MM.1S (cell line): ENCODE data around the gene IFI44.
A peak's percentile ranks its signal among the peaks of the same experiment; 100 is the strongest.

ENCODE experiments used
- DNase-seq: peaks from one replicate; pipeline ENCODE4 v3.0.0-alpha.2; 2015
- H2AFZ ChIP-seq: fragments of 300-600 bp; sonication (generic); 2 replicates; pipeline ENCODE4 v1.6.0; 2016; ENCODE audit warnings: antibody characterized with exemption, low read length
- H3F3A ChIP-seq: fragments of 300-600 bp; sonication (generic); 2 replicates; pipeline ENCODE4 v1.6.1; 2016; ENCODE audit warnings: mild to moderate bottlenecking, antibody characterized with exemption, low read length, moderate library complexity, mixed read lengths; ENCODE audit not compliant: insufficient read depth
- H3K27ac ChIP-seq: fragments of 300-600 bp; sonication (generic); 2 replicates; pipeline ENCODE4 v1.5.1; 2016; ENCODE audit warnings: mild to moderate bottlenecking, low read length
- H3K27me3 ChIP-seq: fragments of 300-600 bp; sonication (generic); replicated peaks from 2 replicates; pipeline ENCODE4 v1.6.0; 2016; ENCODE audit warnings: low read length; ENCODE audit not compliant: insufficient read depth
- H3K36me3 ChIP-seq: fragments of 300-600 bp; sonication (generic); replicated peaks from 2 replicates; pipeline ENCODE4 v1.6.1; 2016; ENCODE audit warnings: mild to moderate bottlenecking, low read length, mixed read lengths; ENCODE audit not compliant: insufficient read depth
- H3K4me1 ChIP-seq: fragments of 300-600 bp; sonication (generic); 2 replicates; pipeline ENCODE4 v1.6.1; 2016; ENCODE audit warnings: low read length, mixed read lengths
- H3K4me2 ChIP-seq: fragments of 300-600 bp; sonication (generic); 2 replicates; pipeline ENCODE4 v1.6.0; 2016; ENCODE audit warnings: low read depth, low read length
- H3K4me3 ChIP-seq: fragments of 300-600 bp; sonication (generic); 2 replicates; pipeline ENCODE4 v1.5.1; 2016; ENCODE audit warnings: low read length, mixed read lengths
- H3K79me2 ChIP-seq: fragments of 300-600 bp; sonication (generic); 2 replicates; pipeline ENCODE4 v1.6.1; 2016; ENCODE audit warnings: mixed run types, low read length, mixed read lengths
- H3K9ac ChIP-seq: fragments of 300-600 bp; sonication (generic); 2 replicates; pipeline ENCODE4 v1.6.1; 2016; ENCODE audit warnings: low read length, mixed read lengths
- H3K9me2 ChIP-seq: fragments of 300-600 bp; sonication (generic); replicated peaks from 2 replicates; pipeline ENCODE4 v1.6.1; 2016; ENCODE audit warnings: mild to moderate bottlenecking, low read length, mixed read lengths; ENCODE audit not compliant: insufficient read depth
- H3K9me3 ChIP-seq: fragments of 300-600 bp; sonication (generic); replicated peaks from 2 replicates; pipeline ENCODE4 v1.6.1; 2016; ENCODE audit warnings: mild to moderate bottlenecking, low read length, mixed read lengths; ENCODE audit not compliant: insufficient read depth
- H4K20me1 ChIP-seq: fragments of 300-600 bp; sonication (generic); 2 replicates; pipeline ENCODE4 v1.6.1; 2016; ENCODE audit warnings: mild to moderate bottlenecking, low read length, moderate library complexity, mixed read lengths; ENCODE audit not compliant: insufficient read depth
- CTCF ChIP-seq: fragments of 300-600 bp; sonication (generic); IDR thresholded peaks from 2 replicates; pipeline ENCODE4 v1.5.1; 2016; ENCODE audit warnings: antibody characterized with exemption, low read length, mixed read lengths
- EZH2 ChIP-seq: fragments of 300-600 bp; sonication (generic); optimal IDR thresholded peaks from 2 replicates; pipeline ENCODE3; 2017; ENCODE audit warnings: low read depth, mild to moderate bottlenecking, antibody characterized with exemption, low read length, mixed read lengths
- EZH2phosphoT487 ChIP-seq: fragments of 300-600 bp; sonication (generic); IDR thresholded peaks from 2 replicates; pipeline ENCODE4 v1.6.1; 2018; ENCODE audit warnings: antibody characterized with exemption, low read length

The IFI44 gene

GRCh38 chr1:78678324-78678723 is 28.7 kb downstream of the IFI44 start:
- Histone ChIP-seq H3K27ac (no peak overlapping the region), H3K4me3 (peak overlapping the region; percentile 10; the same call in 1 of the 2 replicates), H3K79me2 (no peaks in the 10 kb centered on the region), H3K4me2 (peak overlapping the region; percentile 41; the same call in 1 of the 2 replicates), H3K27me3 (no peaks in the 10 kb centered on the region), H3K4me1 (peaks cover 11% of the 10 kb centered on the region; the same call in 1 of the 2 replicates), H3K9ac (no peak overlapping the region), H3K9me2 (no peaks in the 10 kb centered on the region), H3K36me3 (no peaks in the 10 kb centered on the region), H2AFZ (peak overlapping the region; percentile 35), H3F3A (no peaks in the 10 kb centered on the region), H3K9me3 (no peaks in the 10 kb centered on the region), H4K20me1 (no peaks in the 10 kb centered on the region)
- TF ChIP-seq EZH2 (no peak), CTCF (no peak), EZH2phosphoT487 (no peak)
- peak; percentile 60 for DNase-seq

- no peak for DNase-seq
- Histone ChIP-seq H3F3A (no peaks in the 10 kb centered on the region), H3K27ac (no peak overlapping the region), H3K9me3 (no peaks in the 10 kb centered on the region), H4K20me1 (no peaks in the 10 kb centered on the region), H3K36me3 (no peaks in the 10 kb centered on the region), H3K27me3 (no peaks in the 10 kb centered on the region), H3K4me3 (no peak overlapping the region), H3K4me2 (no peak overlapping the region), H3K4me1 (peaks cover 11% of the 10 kb centered on the region; the same call in 1 of the 2 replicates), H2AFZ (no peak overlapping the region), H3K9me2 (no peaks in the 10 kb centered on the region), H3K9ac (no peak overlapping the region), H3K79me2 (no peaks in the 10 kb centered on the region)
- TF ChIP-seq EZH2phosphoT487 (no peak), CTCF (no peak), EZH2 (no peak)
Observed at GRCh38 chr1:78681265-78681664, 31.6 kb downstream of the IFI44 start.

GRCh38 chr1:78682496-78682895 is 32.9 kb downstream of the IFI44 start:
- Histone ChIP-seq H3K36me3 (no peaks in the 10 kb centered on the region), H2AFZ (no peak overlapping the region), H3K4me1 (peaks cover 11% of the 10 kb centered on the region; the same call in 1 of the 2 replicates), H3K27me3 (no peaks in the 10 kb centered on the region), H4K20me1 (no peaks in the 10 kb centered on the region), H3K4me3 (no peak overlapping the region), H3K4me2 (no peak overlapping the region), H3F3A (no peaks in the 10 kb centered on the region), H3K9me3 (no peaks in the 10 kb centered on the region), H3K79me2 (no peaks in the 10 kb centered on the region), H3K9ac (no peak overlapping the region), H3K9me2 (no peaks in the 10 kb centered on the region), H3K27ac (no peak overlapping the region)
- DNase-seq: no peak
- TF ChIP-seq EZH2: no peak
- no peak for TF ChIP-seq CTCF
- TF ChIP-seq EZH2phosphoT487: no peak
